Prostate gland (tissue), 2 donors: Measurements from ENCODE around the gene CEBPG. TPM values are rescaled to one million over a fixed set of nuclear protein-coding genes. Genes with fewer than 3 reads are reported as not detected.

Source experiments
- DNase-seq: peaks from one replicate; pipeline ENCODE4 v3.0.0-alpha.2; 2019; ENCODE audit warnings: low spot score
- H3K27ac ChIP-seq, 2 donors: fragments of 200-600 bp; sonication (generic); 2 replicates each; pipeline ENCODE4 v1.5.1; 2017 to 2019
- H3K27me3 ChIP-seq: fragments of 200-600 bp; sonication (generic); replicated peaks from 2 replicates; pipeline ENCODE4 v1.5.1; 2019; ENCODE audit not compliant: insufficient read depth
- H3K36me3 ChIP-seq, 2 donors: fragments of 200-600 bp; sonication (generic); 1 replicate in 1 of 2; 2 replicates in 1 of 2; pipeline versions ENCODE4 v1.5.1 to v1.8.1; 2017 to 2019
- H3K4me1 ChIP-seq: fragments of 200-600 bp; sonication (generic); replicated peaks from 2 replicates; pipeline ENCODE4 v1.5.1; 2019
- H3K4me3 ChIP-seq, 2 donors: fragments of 200-600 bp; sonication (generic); 2 replicates each; pipeline ENCODE4 v1.5.1; 2017 to 2019
- H3K9me3 ChIP-seq: fragments of 200-600 bp; sonication (generic); 2 replicates; pipeline ENCODE4 v1.5.1; 2017
- POLR2A ChIP-seq: fragments of 450-650 bp; IDR thresholded peaks from one replicate; pipeline ENCODE4 v1.6.1; 2016; ENCODE audit warnings: antibody characterized with exemption, mild to moderate bottlenecking
- POLR2AphosphoS5 ChIP-seq: sonication (generic); formaldehyde crosslinking; IDR thresholded peaks from one replicate; pipeline ENCODE4 v1.6.1; 2017; ENCODE audit warnings: antibody characterized with exemption
- WGBS: methylation state at CpG from one replicate; pipeline ENCODE4 v1.1.5; 2018; 5-methylcytosine and 5-hydroxymethylcytosine counted together
- intact Hi-C: fragments of 100-400 bp; cut with DNase I; formaldehyde crosslinking; loops from one replicate; pipeline ENCODE4 v1.14.2; 2022
- total RNA-seq, 2 donors: library from RNA; depleted of rRNA; stranded (reverse); fragments of >200 nt; gene quantifications; one replicate each; pipeline ENCODE4 v1.1.0, GENCODE V29; 2016
- TF ChIP-seq, protein P1 (sequence below), 4 experiments: fragments of 200-600 bp in 2 of 4; fragments of 450-650 bp in 2 of 4; sonication (generic) in 2 of 4; IDR thresholded peaks; 1 replicate in 3 of 4; 2 replicates in 1 of 4; pipeline ENCODE4 v1.5.1; 2016 to 2019; ENCODE audit warnings: antibody characterized with exemption in 4 of 4, mild to moderate bottlenecking in 2 of 4, moderate library complexity in 2 of 4

Gene CEBPG
- total RNA-seq, 2 donors from 2014 or later: 15.7 to 19.7 TPM

DNA sequence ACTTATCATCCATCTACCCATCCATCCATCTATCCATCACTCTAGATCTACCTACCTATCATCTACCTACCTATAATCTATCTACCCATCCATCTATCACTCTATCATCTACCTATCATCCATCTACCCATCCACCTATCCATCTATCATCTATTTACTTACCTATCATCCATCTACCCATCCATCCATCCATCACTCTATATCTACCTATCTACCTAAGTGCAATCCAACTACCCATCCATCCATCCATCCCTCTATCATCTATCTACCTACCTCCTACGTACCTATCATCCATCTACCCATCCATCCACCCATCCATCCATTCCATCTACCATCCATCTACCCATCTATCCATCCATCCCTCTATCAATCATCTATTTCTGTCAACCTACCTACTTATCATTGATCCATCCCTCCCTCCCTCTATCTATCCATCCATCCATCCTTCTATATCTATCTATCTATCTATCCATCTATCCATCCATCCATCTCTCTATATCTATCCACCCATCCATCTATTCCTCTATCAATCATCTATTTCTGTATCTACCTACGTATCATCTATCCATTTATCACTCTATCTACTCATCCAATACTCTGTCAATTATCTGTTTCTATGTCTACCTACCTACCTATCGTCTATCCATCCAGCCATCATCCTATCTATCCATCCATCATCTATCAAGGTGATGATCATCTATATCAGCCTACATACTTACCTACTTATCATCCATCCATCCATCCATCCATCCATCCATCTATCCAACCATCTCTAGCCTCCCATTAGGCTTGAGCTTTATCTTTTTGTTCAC is 49.1 kb downstream of the CEBPG start:
- Histone ChIP-seq H3K4me3 (no peak overlapping the region), H3K36me3 (no peaks in the 10 kb centered on the region), H3K9me3 (no peaks in the 10 kb centered on the region), H3K27ac (no peak overlapping the region), H3K27me3 (no peaks in the 10 kb centered on the region), H3K4me1 (no peaks in the 10 kb centered on the region)
- DNase-seq: no peak
- TF ChIP-seq POLR2A (no peak), POLR2AphosphoS5 (no peak)
- TF ChIP-seq, protein P1, sequence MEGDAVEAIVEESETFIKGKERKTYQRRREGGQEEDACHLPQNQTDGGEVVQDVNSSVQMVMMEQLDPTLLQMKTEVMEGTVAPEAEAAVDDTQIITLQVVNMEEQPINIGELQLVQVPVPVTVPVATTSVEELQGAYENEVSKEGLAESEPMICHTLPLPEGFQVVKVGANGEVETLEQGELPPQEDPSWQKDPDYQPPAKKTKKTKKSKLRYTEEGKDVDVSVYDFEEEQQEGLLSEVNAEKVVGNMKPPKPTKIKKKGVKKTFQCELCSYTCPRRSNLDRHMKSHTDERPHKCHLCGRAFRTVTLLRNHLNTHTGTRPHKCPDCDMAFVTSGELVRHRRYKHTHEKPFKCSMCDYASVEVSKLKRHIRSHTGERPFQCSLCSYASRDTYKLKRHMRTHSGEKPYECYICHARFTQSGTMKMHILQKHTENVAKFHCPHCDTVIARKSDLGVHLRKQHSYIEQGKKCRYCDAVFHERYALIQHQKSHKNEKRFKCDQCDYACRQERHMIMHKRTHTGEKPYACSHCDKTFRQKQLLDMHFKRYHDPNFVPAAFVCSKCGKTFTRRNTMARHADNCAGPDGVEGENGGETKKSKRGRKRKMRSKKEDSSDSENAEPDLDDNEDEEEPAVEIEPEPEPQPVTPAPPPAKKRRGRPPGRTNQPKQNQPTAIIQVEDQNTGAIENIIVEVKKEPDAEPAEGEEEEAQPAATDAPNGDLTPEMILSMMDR (IDR thresholded peaks at IDR 0.05): no peak
- 96% methylated on average over 3 of the region's 3 CpGs for WGBS
- intact Hi-C loops: no loop called here

DNA sequence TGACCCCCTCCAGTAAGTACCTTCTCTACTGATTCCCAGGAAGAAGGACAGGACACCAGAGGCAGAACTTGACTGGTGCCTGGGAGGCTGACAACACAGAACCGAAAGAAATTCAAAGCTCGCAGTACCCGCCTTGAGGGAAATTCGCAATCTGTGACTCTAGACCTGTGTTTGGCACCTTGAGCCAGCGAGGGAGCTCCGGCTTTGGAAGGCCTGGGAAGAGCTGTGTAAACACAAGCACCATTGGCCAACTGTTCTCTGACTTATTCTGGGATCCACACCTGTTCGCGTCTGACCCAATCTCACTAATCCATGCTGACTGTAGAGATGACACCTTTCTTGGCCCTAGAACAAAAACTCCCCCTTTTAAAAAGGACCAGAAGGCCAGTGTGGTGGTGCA is 50.7 kb downstream of the CEBPG start:
- no peak overlapping the region for H3K27ac ChIP-seq
- no peaks in the 10 kb centered on the region for H3K27me3 ChIP-seq
- H3K9me3 ChIP-seq: no peaks in the 10 kb centered on the region
- TF ChIP-seq, protein P1 (IDR thresholded peaks at IDR 0.05): no peak
- TF ChIP-seq POLR2AphosphoS5: no peak
- TF ChIP-seq POLR2A: no peak
- 88% methylated on average over 8 of the region's 8 CpGs for WGBS
- no peaks in the 10 kb centered on the region for H3K36me3 ChIP-seq
- no peak overlapping the region for H3K4me3 ChIP-seq
- no peaks in the 10 kb centered on the region for H3K4me1 ChIP-seq
- DNase-seq: no peak
- intact Hi-C loops: no loop called here

DNA sequence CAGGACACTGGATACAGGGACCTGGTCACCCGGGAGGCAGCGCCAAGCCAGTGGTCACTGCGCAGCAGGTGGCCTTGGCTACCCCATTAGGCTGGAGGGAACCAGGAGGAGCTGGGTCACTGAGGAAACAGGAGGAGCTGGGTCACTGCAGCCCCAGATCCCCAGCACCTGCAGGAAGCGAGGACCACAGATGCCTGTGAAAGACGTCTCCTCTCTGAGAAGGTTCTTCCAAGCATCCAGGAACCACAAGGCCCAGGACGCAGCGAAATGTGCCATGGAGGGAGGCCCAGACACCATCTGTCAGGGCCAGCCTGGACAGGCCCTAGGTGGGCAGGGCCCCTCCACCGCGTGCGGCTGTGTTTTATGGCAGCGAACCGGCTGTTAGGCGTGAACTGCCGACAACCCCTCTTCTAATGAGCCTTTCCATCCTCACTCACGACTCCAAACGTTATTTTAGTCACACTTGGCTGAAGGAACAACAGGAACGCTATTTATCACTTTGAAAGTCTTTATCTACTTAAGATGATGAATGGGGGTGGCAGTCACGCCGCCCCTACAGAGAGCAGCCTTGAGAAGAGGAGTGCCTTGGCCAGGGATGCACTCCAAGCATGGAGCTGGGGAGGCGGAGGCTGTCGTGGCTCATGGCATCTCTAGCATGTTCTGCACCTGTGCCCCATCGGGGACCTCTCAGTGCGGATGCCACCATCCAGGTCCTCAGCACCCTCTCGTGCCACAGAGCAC is 53.3 kb downstream of the CEBPG start:
- intact Hi-C loops: no loop called here
- TF ChIP-seq POLR2AphosphoS5 (no peak), POLR2A (no peak)
- TF ChIP-seq, protein P1 (IDR thresholded peaks at IDR 0.05): no peak
- no peaks in the 10 kb centered on the region for H3K36me3 ChIP-seq
- 70% methylated on average over 24 of the region's 24 CpGs for WGBS
- no peak overlapping the region for H3K4me3 ChIP-seq
- DNase-seq: no peak
- H3K4me1 ChIP-seq: no peaks in the 10 kb centered on the region
- H3K27me3 ChIP-seq: no peaks in the 10 kb centered on the region
- no peak overlapping the region for H3K27ac ChIP-seq
- H3K9me3 ChIP-seq: no peaks in the 10 kb centered on the region

DNA sequence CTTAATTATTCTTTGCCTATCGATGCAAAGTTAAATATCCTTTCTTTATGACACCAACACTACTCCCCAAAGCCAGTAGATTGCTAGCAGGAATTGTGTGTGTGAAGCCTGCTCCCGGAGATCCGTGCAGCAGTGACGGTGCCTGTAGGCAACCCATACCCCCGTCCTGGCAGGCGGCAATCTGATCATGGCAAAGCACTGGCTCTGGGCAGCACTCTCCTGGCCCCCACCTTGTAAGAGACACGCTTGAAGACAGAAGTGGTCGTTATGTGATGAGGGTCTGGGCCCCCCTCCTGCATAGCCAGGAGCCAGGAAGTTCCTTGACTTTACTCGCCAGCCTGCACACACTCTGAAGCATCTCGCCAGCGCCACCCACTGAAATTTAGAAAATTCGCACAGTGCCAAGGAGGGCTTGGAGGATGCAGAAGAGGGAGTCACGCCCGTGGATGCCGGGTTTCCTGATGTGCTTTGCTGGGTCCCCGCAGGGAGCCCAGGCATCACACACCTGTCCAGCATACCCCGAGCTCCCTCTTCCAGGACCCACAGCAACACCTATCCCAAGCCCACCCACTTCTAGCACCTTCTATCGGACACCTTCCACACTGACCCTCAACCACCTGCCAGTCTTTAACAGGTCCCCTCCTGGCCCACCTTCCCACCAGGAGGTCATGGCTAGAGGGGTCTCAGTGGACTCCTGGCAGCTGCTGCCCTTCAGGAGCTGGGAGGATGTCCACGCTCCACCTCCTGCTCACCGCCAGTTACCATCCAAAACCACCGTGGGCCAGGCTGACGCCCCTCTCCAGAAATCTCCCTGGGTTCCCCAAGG is 54.5 kb downstream of the CEBPG start:
- DNase-seq: no peak
- no peak overlapping the region for H3K4me3 ChIP-seq
- H3K36me3 ChIP-seq: no peaks in the 10 kb centered on the region
- H3K27ac ChIP-seq: no peak overlapping the region
- TF ChIP-seq POLR2AphosphoS5 (no peak), POLR2A (no peak)
- TF ChIP-seq, protein P1 (IDR thresholded peaks at IDR 0.05): no peak
- intact Hi-C loops: no loop called here
- H3K27me3 ChIP-seq: no peaks in the 10 kb centered on the region
- H3K4me1 ChIP-seq: peaks cover 11% of the 10 kb centered on the region
- H3K9me3 ChIP-seq: no peaks in the 10 kb centered on the region
- 93% methylated on average over 21 of the region's 22 CpGs for WGBS
